Skeletal muscle tissue (tissue), 4 donors: Measurements from ENCODE around the gene HOXD8. TPM values are rescaled to one million over a fixed set of nuclear protein-coding genes. Genes with fewer than 3 reads are reported as not detected.
A peak's percentile ranks its signal among the peaks of the same experiment; 100 is the strongest.

Experiments used
- H3K27ac ChIP-seq: one replicate; pipeline ENCODE4 v1.7.0; 2013; ENCODE audit warnings: mild to moderate bottlenecking, low read depth, low read length, inconsistent platforms
- H3K27me3 ChIP-seq, 3 donors: one replicate each; pipeline ENCODE4 v1.7.0; 2013; ENCODE audit warnings: low read length in 3 of 3; ENCODE audit not compliant: control insufficient read depth in 3 of 3, insufficient read depth in 3 of 3
- H3K36me3 ChIP-seq, 3 donors: one replicate each; pipeline ENCODE4 v1.7.0; 2013; ENCODE audit warnings: low read length in 3 of 3; ENCODE audit not compliant: control insufficient read depth in 3 of 3, insufficient read depth in 3 of 3
- H3K4me1 ChIP-seq, 3 donors: one replicate each; pipeline ENCODE4 v1.7.0; 2013; ENCODE audit warnings: low read length in 3 of 3, mild to moderate bottlenecking in 3 of 3; ENCODE audit not compliant: control insufficient read depth in 3 of 3, insufficient read depth in 3 of 3
- H3K4me3 ChIP-seq, 3 donors: one replicate each; pipeline ENCODE4 v1.7.0; 2013; ENCODE audit warnings: low read length in 3 of 3
- H3K9ac ChIP-seq, 3 donors: one replicate each; pipeline ENCODE4 v1.7.0; 2013; ENCODE audit warnings: low read length in 3 of 3, mild to moderate bottlenecking in 3 of 3, moderate library complexity in 2 of 3, low read depth in 1 of 3
- H3K9me3 ChIP-seq, 3 donors: one replicate each; pipeline ENCODE4 v1.7.0; 2013; ENCODE audit warnings: low read length in 3 of 3; ENCODE audit not compliant: control insufficient read depth in 3 of 3
- total RNA-seq: library from RNA; depleted of rRNA; stranded (reverse); fragments of >200 nt; gene quantifications from one replicate; pipeline ENCODE4 v1.2.3, GENCODE V29; 2014
- donor health status: Osteomylitis.

The HOXD8 gene
- total RNA-seq, 1 donor from 2014 or later, result 18.8 TPM

DNA sequence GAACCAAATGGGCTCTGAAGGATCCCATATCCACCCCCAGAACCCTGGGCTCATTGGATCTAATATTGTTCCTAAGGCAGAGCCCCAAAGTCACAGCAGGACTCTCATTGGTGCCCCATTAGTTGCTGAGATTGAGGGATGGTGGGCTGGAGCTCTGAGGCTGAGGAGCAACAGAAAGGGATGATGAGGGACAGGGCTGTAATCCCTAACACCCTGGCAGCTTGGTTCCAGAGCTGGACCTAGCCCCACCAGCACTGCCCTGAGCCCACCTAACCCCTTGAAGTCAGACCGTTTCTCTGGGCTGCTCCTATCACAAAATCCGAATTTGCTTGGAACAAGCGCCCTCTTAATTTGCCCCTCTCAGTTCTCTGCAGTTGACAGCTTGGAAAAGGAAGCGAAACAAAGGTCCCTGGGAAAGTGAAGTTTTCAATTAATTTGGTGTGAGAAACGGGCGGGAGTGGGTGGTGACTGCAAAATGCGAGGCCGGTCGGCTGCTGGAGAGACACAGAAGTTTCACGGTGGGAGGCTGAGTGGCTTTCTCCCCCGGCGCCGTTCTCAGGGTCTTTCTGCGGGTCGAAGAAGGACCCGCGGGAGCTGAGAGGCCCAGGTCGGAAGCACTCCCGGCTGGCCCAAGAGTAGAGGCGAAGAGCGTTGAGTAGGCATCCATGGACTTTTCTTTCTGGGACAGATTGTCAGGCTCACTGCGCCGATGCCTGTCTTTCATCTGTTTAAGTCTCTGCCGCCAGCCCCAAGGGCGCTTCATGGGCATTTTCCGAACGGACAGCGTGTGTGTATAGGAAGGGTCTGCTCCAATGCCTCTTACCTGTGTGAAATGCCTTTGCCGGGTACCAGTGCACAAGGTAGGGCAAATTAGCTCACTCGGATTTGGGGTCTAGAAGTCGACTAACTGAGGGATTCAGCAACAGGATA is 37.9 kb upstream of the HOXD8 start:
- Histone ChIP-seq H3K36me3 (no peaks in the 10 kb centered on the region), H3K4me1 (peaks cover 12 to 14% (median 14%) of the 10 kb centered on the region in 3 donors), H3K9ac (no peak overlapping the region), H3K27me3 (peaks cover 92 to 95% (median 94%) of the 10 kb centered on the region in 3 donors), H3K4me3 (no peak overlapping the region), H3K27ac (no peak overlapping the region), H3K9me3 (no peaks in the 10 kb centered on the region)

DNA sequence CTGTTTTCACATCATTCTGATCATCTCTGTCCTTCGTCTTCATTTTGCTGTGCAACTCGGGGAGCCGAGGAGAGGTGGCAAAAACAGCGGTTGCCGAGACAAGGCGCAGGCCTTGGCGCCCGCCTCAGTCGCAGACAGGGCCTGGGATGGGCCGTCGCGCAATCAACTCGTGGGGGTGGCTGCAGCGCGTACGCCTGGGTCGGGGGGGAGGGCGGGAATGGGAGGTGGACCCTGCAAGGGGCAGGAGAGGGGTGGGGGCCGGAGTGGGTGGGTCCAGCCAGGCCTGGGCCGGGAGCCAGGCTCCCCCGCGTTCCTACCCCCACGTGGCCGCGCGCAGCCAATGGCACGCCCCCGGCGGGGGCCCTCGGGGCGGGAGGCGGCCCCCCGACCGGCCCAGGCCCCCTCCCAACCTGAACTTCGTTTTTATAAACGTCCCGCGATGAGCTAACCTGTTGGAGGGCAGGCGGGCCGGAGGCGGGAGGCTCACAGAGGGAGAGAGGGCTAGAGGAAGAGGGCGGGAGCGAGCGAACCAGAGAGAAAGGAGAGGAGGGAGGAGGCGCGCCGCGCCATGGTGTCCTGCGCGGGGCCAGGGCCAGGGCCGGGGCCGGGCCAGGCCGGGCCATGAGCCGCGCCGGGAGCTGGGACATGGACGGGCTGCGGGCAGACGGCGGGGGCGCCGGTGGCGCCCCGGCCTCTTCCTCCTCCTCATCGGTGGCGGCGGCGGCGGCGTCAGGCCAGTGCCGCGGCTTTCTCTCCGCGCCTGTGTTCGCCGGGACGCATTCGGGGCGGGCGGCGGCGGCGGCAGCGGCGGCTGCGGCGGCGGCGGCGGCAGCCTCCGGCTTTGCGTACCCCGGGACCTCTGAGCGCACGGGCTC is 37.0 kb upstream of the HOXD8 start, which contains the start of gene HOXD13:
Gene HOXD13 (plus strand): TSS at position 452 of the 875 bp plus-strand sequence. CDS start 170 bp downstream, at position 622.
- peaks cover 21 to 23% (median 23%) of the 10 kb centered on the region in 3 donors for H3K4me1 ChIP-seq
- peak within 1 kb of the TSS in 2 of 3 donors; percentile 54 to 56 for H3K4me3 ChIP-seq
- no peak within 1 kb of the TSS for H3K9ac ChIP-seq
- no peaks in the 10 kb centered on the region for H3K9me3 ChIP-seq
- no peaks in the 10 kb centered on the region for H3K36me3 ChIP-seq
- no peak within 1 kb of the TSS for H3K27ac ChIP-seq
- peaks cover 93 to 98% (median 95%) of the 10 kb centered on the region in 3 donors for H3K27me3 ChIP-seq

DNA sequence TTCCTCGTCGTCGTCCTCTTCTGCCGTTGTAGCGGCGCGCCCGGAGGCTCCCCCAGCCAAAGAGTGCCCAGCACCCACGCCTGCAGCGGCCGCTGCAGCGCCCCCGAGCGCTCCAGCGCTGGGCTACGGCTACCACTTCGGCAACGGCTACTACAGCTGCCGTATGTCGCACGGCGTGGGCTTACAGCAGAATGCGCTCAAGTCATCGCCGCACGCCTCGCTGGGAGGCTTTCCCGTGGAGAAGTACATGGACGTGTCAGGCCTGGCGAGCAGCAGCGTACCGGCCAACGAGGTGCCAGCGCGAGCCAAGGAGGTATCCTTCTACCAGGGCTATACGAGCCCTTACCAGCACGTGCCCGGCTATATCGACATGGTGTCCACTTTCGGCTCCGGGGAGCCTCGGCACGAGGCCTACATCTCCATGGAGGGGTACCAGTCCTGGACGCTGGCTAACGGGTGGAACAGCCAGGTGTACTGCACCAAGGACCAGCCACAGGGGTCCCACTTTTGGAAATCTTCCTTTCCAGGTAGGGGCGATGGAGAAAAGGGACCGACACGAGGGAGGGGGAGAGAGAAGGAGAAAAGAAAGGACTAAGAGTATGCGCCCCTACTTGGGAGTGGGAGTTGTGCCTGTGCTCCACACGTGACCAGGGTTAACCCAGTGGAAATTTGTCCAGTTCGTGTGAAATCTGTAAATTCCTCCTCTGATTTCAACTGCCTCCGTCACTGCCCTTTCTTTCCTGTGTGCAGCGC is 36.2 kb upstream of the HOXD8 start:
- no peaks in the 10 kb centered on the region for H3K9me3 ChIP-seq
- peaks cover 17 to 23% (median 23%) of the 10 kb centered on the region in 3 donors for H3K4me1 ChIP-seq
- H3K36me3 ChIP-seq, result no peaks in the 10 kb centered on the region
- no peak overlapping the region for H3K9ac ChIP-seq
- H3K4me3 ChIP-seq, result peak overlapping the region in 2 of 3 donors; percentile 54 to 56
- H3K27me3 ChIP-seq, result peaks cover 93 to 98% (median 95%) of the 10 kb centered on the region in 3 donors
- no peak overlapping the region for H3K27ac ChIP-seq

- Histone ChIP-seq H3K36me3 (no peaks in the 10 kb centered on the region), H3K27ac (no peak overlapping the region), H3K4me1 (peaks cover 14 to 25% (median 21%) of the 10 kb centered on the region in 3 donors), H3K9ac (no peak overlapping the region), H3K27me3 (peaks cover 93 to 98% (median 95%) of the 10 kb centered on the region in 3 donors), H3K4me3 (no peak overlapping the region), H3K9me3 (no peaks in the 10 kb centered on the region)
These were observed 35.6 kb upstream of the HOXD8 start for GRCh38 chr2:176093898-176094249.

- Histone ChIP-seq H3K27ac (no peak overlapping the region), H3K4me1 (peaks cover 14 to 25% (median 21%) of the 10 kb centered on the region in 3 donors), H3K36me3 (no peaks in the 10 kb centered on the region), H3K4me3 (no peak overlapping the region), H3K9ac (no peak overlapping the region), H3K9me3 (no peaks in the 10 kb centered on the region), H3K27me3 (peaks cover 93 to 98% (median 96%) of the 10 kb centered on the region in 3 donors)
These were observed 35.2 kb upstream of the HOXD8 start for GRCh38 chr2:176094349-176094748.

- Histone ChIP-seq H3K36me3 (no peaks in the 10 kb centered on the region), H3K4me1 (peaks cover 16 to 25% (median 24%) of the 10 kb centered on the region in 3 donors), H3K27ac (no peak overlapping the region), H3K9me3 (no peaks in the 10 kb centered on the region), H3K27me3 (peaks cover 93 to 98% (median 96%) of the 10 kb centered on the region in 3 donors), H3K9ac (no peak overlapping the region), H3K4me3 (no peak overlapping the region)
These were observed 34.1 kb upstream of the HOXD8 start for GRCh38 chr2:176095421-176095820.

GRCh38 chr2:176096243-176096985 is 33.1 kb upstream of the HOXD8 start:
- peaks cover 16 to 25% (median 24%) of the 10 kb centered on the region in 3 donors for H3K4me1 ChIP-seq
- no peak overlapping the region for H3K9ac ChIP-seq
- no peak overlapping the region for H3K27ac ChIP-seq
- peaks cover 93 to 98% (median 96%) of the 10 kb centered on the region in 3 donors for H3K27me3 ChIP-seq
- peak overlapping the region; percentile 38 to 62 (median 39) for H3K4me3 ChIP-seq
- H3K9me3 ChIP-seq, result no peaks in the 10 kb centered on the region
- no peaks in the 10 kb centered on the region for H3K36me3 ChIP-seq

DNA sequence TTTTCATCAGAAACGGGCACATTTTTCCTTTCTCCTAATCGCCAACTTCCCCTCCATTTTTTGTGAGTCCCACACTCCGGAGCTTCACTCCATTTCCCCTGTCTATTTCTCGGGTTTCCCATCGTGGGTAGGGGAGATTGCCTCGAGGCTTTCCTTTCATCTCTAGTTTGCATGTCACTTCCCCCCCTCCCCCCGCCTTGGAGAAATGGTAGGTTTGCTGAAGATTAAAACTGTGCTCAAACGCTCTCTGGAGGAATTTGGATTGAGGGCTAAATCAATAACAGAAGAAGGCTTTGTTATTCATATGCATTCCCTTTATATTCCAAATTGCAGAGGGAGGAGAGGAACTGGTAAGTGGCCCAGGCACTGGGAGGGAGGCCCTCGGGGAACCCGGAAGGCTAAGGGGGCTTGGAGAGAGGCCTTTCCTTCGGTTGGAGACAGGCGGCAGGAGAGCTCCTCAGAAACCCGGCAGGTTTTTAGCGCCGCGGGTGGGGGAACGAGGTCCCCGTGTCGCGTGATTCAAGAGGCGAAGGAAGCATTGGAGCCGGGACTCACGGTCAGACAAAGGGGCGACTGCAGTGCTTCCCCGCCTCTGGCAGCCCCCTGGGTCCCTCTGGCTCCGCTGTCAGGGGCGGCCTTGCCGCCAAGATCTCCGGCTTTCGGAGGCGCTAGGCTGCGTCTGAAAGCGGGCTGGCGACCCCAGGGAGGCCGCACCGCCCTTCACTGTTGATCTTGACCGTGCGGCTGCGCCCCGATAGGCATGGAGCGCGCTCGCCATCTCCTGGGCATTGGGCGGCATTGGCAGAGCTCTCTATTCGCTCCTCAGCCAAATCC is 32.3 kb upstream of the HOXD8 start:
- H3K4me1 ChIP-seq, result peaks cover 16 to 25% (median 24%) of the 10 kb centered on the region in 3 donors
- H3K9me3 ChIP-seq, result no peaks in the 10 kb centered on the region
- no peak overlapping the region for H3K27ac ChIP-seq
- peak overlapping the region in 2 of 3 donors; percentile 50 to 54 for H3K9ac ChIP-seq
- H3K36me3 ChIP-seq, result no peaks in the 10 kb centered on the region
- H3K27me3 ChIP-seq, result peaks cover 93 to 98% (median 96%) of the 10 kb centered on the region in 3 donors
- peak overlapping the region; percentile 39 to 69 (median 62) for H3K4me3 ChIP-seq
